ENCODE measurements around the gene TRIOBP.

Gene TRIOBP

GRCh38 chr22:37686002-37686982 lies 10.6 kb upstream of the TRIOBP start, which contains the start of gene NOL12 (continued):
- TF ChIP-seq ZNF660 (tag by site-specific recombination; IDR thresholded peaks at IDR 0.05): peak; percentile 93
- peak; percentile 96 for TF ChIP-seq SP7 (tag by site-specific recombination; IDR thresholded peaks at IDR 0.05)
- TF ChIP-seq SALL2 (tag by site-specific recombination; IDR thresholded peaks at IDR 0.05; ENCODE audit: borderline replicate concordance): peak; percentile 46; the same call in 1 of the 2 replicates
- peak; percentile 58; the same call in 1 of the 2 replicates for TF ChIP-seq GFI1B (tag by site-specific recombination; IDR thresholded peaks at IDR 0.05)

GRCh38 chr22:37690407-37690806 lies 6.4 kb upstream of the TRIOBP start:
- Histone ChIP-seq H3K36me3 (ENCODE audit: control insufficient read depth in 2 of 2, insufficient read depth in 1 of 2, low read length in 2 of 2) (peaks cover 10 to 57% of the 10 kb centered on the region in 2 experiments; a peak in 2 of 3 replicates), H3K4me3 (ENCODE audit: low read depth, low read length) (no peak overlapping the region), H3K9me3 (ENCODE audit: control insufficient read depth, insufficient read depth, low read depth, low read length) (no peaks in the 10 kb centered on the region), H3K27ac (ENCODE audit: extremely low read depth, low read depth, low read length) (no peak overlapping the region), H3K4me1 (ENCODE audit: control insufficient read depth, insufficient read depth, low read length) (peaks cover 2% of the 10 kb centered on the region; the same call in 1 of the 2 replicates)
- POLR2A ChIA-PET: no interaction called here
- TF ChIP-seq ZBTB1 (tag by site-specific recombination; IDR thresholded peaks at IDR 0.05) (no peak), ATF2 (tag by site-specific recombination; IDR thresholded peaks at IDR 0.05; ENCODE audit: low read depth) (no peak), PRDM1 (tag by site-specific recombination; IDR thresholded peaks at IDR 0.05) (no peak), ZNF324 (tag by site-specific recombination; IDR thresholded peaks at IDR 0.05) (no peak), TCF7L2 (IDR thresholded peaks at IDR 0.05; ENCODE audit: borderline replicate concordance, low read depth, low read length) (no peak), ELK4 (IDR thresholded peaks at IDR 0.05; ENCODE audit: borderline replicate concordance, low read depth, low read length) (no peak), ZNF112 (tag by site-specific recombination; IDR thresholded peaks at IDR 0.05) (no peak), GFI1B (tag by site-specific recombination; IDR thresholded peaks at IDR 0.05) (no peak), ZNF514 (tag by site-specific recombination; IDR thresholded peaks at IDR 0.05) (no peak), GLI4 (tag by site-specific recombination; IDR thresholded peaks at IDR 0.05) (no peak), ZNF169 (tag by site-specific recombination; IDR thresholded peaks at IDR 0.05) (no peak), ZNF157 (tag by site-specific recombination; IDR thresholded peaks at IDR 0.05) (no peak), TRIM28 (IDR thresholded peaks at IDR 0.05; ENCODE audit: borderline replicate concordance, low read length) (no peak), ZNF792 (tag by site-specific recombination; IDR thresholded peaks at IDR 0.05) (no peak), ZNF394 (tag by site-specific recombination; IDR thresholded peaks at IDR 0.05; ENCODE audit: borderline replicate concordance) (no peak), PRDM10 (tag by site-specific recombination; IDR thresholded peaks at IDR 0.05) (no peak)
- TF ChIP-seq, protein P1, sequence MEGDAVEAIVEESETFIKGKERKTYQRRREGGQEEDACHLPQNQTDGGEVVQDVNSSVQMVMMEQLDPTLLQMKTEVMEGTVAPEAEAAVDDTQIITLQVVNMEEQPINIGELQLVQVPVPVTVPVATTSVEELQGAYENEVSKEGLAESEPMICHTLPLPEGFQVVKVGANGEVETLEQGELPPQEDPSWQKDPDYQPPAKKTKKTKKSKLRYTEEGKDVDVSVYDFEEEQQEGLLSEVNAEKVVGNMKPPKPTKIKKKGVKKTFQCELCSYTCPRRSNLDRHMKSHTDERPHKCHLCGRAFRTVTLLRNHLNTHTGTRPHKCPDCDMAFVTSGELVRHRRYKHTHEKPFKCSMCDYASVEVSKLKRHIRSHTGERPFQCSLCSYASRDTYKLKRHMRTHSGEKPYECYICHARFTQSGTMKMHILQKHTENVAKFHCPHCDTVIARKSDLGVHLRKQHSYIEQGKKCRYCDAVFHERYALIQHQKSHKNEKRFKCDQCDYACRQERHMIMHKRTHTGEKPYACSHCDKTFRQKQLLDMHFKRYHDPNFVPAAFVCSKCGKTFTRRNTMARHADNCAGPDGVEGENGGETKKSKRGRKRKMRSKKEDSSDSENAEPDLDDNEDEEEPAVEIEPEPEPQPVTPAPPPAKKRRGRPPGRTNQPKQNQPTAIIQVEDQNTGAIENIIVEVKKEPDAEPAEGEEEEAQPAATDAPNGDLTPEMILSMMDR (tag by site-specific recombination; IDR thresholded peaks at IDR 0.05): no peak
- TF ChIP-seq, protein P2, sequence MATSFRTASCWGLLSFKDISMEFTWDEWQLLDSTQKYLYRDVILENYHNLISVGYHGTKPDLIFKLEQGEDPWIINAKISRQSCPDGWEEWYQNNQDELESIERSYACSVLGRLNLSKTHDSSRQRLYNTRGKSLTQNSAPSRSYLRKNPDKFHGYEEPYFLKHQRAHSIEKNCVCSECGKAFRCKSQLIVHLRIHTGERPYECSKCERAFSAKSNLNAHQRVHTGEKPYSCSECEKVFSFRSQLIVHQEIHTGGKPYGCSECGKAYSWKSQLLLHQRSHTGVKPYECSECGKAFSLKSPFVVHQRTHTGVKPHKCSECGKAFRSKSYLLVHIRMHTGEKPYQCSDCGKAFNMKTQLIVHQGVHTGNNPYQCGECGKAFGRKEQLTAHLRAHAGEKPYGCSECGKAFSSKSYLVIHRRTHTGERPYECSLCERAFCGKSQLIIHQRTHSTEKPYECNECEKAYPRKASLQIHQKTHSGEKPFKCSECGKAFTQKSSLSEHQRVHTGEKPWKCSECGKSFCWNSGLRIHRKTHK (tag by site-specific recombination; IDR thresholded peaks at IDR 0.05): no peak
- CTCF ChIA-PET: interaction anchor here (1.2 kb wide), 1 partner anchor 9 kb away, joined by 3 read pairs; no protein-coding TSS in a partner anchor

Data from HEK293 (cell line).